ENCODE results near the gene RMDN3.

RMDN3 gene

DNA sequence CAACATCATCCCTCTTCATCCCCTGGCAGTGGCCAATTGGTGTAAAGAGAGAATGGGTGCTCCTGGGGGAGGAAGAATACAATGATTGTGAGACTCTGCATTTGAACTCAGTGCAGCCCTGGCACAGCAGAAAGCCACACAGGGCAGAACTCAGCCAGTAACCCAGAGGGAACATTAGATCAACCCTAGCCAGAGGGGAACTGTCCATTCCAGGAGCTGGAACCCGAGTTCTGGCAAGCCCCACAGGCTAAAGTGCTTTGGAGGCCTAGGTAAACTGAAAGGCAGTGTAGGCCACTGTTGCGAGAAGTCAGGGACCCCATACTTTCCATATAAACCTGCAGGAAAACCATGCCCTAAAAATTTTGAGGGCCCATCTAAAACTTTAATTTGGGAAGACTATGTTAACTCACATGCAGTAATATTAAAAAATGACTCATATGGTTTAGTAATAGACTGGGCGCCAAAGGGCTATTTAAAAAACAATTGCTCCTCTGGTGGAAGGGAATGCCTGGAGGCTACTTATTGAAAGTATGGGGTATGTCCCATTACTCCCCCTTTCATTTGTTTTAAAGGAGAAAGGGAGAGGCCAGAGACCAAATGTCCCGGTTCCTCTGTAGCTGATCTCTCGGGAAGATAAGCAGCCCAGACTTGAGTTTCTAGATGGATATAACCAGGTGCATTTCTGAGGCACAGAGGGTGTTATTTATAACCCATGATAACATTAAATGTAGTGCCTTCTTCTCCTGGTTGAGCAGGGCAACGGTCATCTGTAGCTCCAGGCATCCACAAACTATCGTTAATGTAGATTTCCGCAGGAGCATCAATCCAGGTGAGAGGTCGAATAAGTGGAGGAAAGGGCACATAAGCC is 65.9 kb downstream of the RMDN3 start:
- peak; percentile 3 for DNase-seq

Measured in T1000 (cell line).